Ishikawa (cell line): ENCODE results near the gene SLC23A2.

Experiments used
- CEBPB ChIP-seq: IDR thresholded peaks from 2 replicates; pipeline ENCODE4 v1.6.1; 2012
- CREB1 ChIP-seq: IDR thresholded peaks from 2 replicates; pipeline ENCODE4 v1.6.1; 2012; ENCODE audit warnings: low read depth
- EGR1 ChIP-seq: IDR thresholded peaks from 2 replicates; pipeline ENCODE4 v1.6.1; 2012
- EP300 ChIP-seq: IDR thresholded peaks from 2 replicates; pipeline ENCODE4 v1.6.1; 2012; ENCODE audit warnings: borderline replicate concordance
- FOXM1 ChIP-seq: IDR thresholded peaks from 2 replicates; pipeline ENCODE4 v1.6.1; 2012; ENCODE audit warnings: low read depth, borderline replicate concordance
- NFIC ChIP-seq: IDR thresholded peaks from 2 replicates; pipeline ENCODE4 v1.6.1; 2012
- RAD21 ChIP-seq: IDR thresholded peaks from 2 replicates; pipeline ENCODE4 v1.6.1; 2012; ENCODE audit warnings: low read depth
- REST ChIP-seq: IDR thresholded peaks from 2 replicates; pipeline ENCODE4 v1.6.1; 2012; ENCODE audit warnings: low read depth, mild to moderate bottlenecking
- TAF1 ChIP-seq: IDR thresholded peaks from 2 replicates; pipeline ENCODE4 v1.6.1; 2012; ENCODE audit warnings: low read depth, mild to moderate bottlenecking
- TCF12 ChIP-seq: IDR thresholded peaks from 2 replicates; pipeline ENCODE4 v1.6.1; 2012; ENCODE audit warnings: low read depth
- TEAD4 ChIP-seq: IDR thresholded peaks from 2 replicates; pipeline ENCODE4 v1.6.1; 2012
- YY1 ChIP-seq: IDR thresholded peaks from 2 replicates; pipeline ENCODE4 v1.6.1; 2012; ENCODE audit warnings: low read depth
- ZBTB7A ChIP-seq: IDR thresholded peaks from 2 replicates; pipeline ENCODE4 v1.6.1; 2012; ENCODE audit warnings: low read depth
- TF ChIP-seq, protein P1 (sequence below): IDR thresholded peaks from 2 replicates; pipeline ENCODE4 v1.6.1; 2012
- TF ChIP-seq, protein P2 (sequence below): IDR thresholded peaks from 2 replicates; pipeline ENCODE4 v1.6.1; 2012

Gene SLC23A2

GRCh38 chr20:4962241-4962855 is 39.0 kb downstream of the SLC23A2 start:
- TF ChIP-seq REST (no peak), EP300 (no peak), YY1 (no peak), TEAD4 (no peak), NFIC (no peak), CEBPB (no peak)
- TF ChIP-seq, protein P1, sequence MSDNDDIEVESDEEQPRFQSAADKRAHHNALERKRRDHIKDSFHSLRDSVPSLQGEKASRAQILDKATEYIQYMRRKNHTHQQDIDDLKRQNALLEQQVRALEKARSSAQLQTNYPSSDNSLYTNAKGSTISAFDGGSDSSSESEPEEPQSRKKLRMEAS, result no peak

DNA sequence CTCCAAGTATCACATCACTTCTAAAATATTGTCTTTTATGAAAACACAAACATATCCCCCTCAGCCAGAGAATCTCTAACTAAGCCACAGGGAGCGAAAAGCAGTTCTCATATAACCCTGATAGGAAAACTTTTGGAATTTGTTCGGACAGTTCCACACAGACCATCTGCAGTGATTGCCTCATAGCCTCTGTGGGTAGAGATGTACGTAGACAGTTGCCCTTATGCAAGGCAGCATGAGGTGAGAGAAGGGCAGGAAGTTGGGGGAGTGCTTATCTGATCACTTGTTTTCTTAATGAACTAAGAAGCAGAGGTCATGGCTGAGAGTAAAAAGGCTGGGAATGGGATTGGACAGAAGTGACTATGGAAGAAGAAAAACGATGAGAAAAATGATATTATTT is 39.6 kb downstream of the SLC23A2 start:
- no peak for TF ChIP-seq CEBPB

- TF ChIP-seq TAF1 (no peak), TCF12 (no peak), CEBPB (no peak), YY1 (no peak), RAD21 (no peak), CREB1 (no peak)
- TF ChIP-seq, protein P1, result no peak
Measured at GRCh38 chr20:4959592-4959991, 41.7 kb downstream of the SLC23A2 start.

DNA sequence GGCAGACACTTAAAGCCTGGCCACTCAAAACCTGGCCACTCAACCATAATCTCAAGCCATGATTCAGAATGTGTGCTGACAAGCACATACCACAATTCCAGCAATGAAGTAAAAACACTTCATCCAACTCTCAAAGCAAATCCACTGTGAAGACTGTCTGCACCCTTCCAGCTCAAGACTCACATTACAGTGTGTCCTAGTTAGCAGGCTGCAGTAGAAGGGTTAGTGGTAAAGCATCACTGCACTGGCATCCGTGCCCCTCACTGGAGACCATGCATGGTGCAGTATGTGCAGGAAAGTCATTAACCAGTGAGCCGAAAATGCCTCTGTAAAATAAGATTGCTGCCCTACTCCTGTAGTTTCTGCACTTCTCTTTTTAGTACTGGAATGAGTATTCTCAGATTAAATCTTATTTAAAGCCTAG is 43.4 kb downstream of the SLC23A2 start:
- TF ChIP-seq ZBTB7A (no peak), NFIC (no peak), TEAD4 (no peak), REST (no peak), EP300 (no peak), CREB1 (no peak), RAD21 (no peak), FOXM1 (no peak), CEBPB (no peak)
- TF ChIP-seq, protein P2, sequence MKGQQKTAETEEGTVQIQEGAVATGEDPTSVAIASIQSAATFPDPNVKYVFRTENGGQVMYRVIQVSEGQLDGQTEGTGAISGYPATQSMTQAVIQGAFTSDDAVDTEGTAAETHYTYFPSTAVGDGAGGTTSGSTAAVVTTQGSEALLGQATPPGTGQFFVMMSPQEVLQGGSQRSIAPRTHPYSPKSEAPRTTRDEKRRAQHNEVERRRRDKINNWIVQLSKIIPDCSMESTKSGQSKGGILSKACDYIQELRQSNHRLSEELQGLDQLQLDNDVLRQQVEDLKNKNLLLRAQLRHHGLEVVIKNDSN, result no peak
- TF ChIP-seq, protein P1, result no peak

GRCh38 chr20:4957187-4957586 is 44.1 kb downstream of the SLC23A2 start:
- no peak for TF ChIP-seq EGR1
- TF ChIP-seq, protein P2, result no peak

DNA sequence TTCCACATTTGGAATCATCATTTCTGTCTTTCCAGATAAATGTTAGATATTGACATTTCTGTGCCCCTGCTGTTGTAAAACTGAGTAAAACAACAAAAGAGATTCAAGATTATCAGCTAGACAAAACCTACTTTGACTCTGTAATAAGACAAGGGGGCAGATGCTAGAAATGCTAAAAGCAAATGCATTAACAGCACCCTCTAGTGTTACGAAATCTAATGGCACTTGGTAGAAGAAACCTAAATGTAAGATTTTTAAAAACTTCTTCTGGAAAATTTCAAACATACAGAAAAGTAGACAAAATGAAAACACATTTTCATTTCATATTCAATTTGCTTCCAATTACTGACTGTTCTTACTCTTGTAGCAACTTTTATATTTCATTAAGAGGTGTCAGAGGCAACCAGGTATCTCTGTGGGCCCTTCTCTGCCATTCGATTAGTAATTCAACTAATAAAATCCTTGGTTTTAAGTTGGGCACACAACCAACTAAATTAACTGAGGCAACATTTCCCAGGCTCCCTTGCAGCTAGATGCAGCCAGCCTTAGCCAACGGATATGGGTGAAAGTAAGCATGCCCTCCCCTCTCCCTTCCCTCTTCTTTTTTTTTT is 45.0 kb downstream of the SLC23A2 start:
- TF ChIP-seq YY1 (no peak), RAD21 (peak; percentile 79)

GRCh38 chr20:4953881-4954280 is 47.4 kb downstream of the SLC23A2 start:
- no peak for TF ChIP-seq YY1
- no peak for TF ChIP-seq EP300
- TF ChIP-seq TAF1, result no peak
- TF ChIP-seq REST, result no peak
- TF ChIP-seq CEBPB, result no peak
- TF ChIP-seq, protein P2, result no peak
- TF ChIP-seq, protein P1, result no peak
- TF ChIP-seq ZBTB7A, result no peak
- TF ChIP-seq TCF12, result no peak
- no peak for TF ChIP-seq NFIC
- TF ChIP-seq EGR1, result no peak
- TF ChIP-seq RAD21, result no peak
- no peak for TF ChIP-seq FOXM1
- no peak for TF ChIP-seq TEAD4
- no peak for TF ChIP-seq CREB1
